Esophagus (tissue), 2 donors: Measurements from ENCODE around the gene MYRIP. TPM values are rescaled to one million over a fixed set of nuclear protein-coding genes. Genes with fewer than 3 reads are reported as not detected.

Experiments
- H3K27ac ChIP-seq, 2 donors: one replicate each; pipeline ENCODE4 v1.5.1; 2013; ENCODE audit warnings: low read depth in 2 of 2, mild to moderate bottlenecking in 2 of 2, inconsistent platforms in 1 of 2, low read length in 1 of 2, moderate library complexity in 1 of 2
- H3K27me3 ChIP-seq, 2 donors: one replicate each; pipeline ENCODE4 v1.6.1; 2013; ENCODE audit warnings: low read length in 2 of 2, control low read depth in 1 of 2, mild to moderate bottlenecking in 1 of 2; ENCODE audit not compliant: insufficient read depth in 2 of 2, control insufficient read depth in 1 of 2
- H3K36me3 ChIP-seq, 2 donors: one replicate each; pipeline ENCODE4 v1.6.1; 2013; ENCODE audit warnings: low read length in 1 of 2; ENCODE audit not compliant: control insufficient read depth in 2 of 2, insufficient read depth in 2 of 2
- H3K4me1 ChIP-seq, 2 donors: one replicate each; pipeline ENCODE4 v1.6.1; 2013; ENCODE audit warnings: low read length in 1 of 2; ENCODE audit not compliant: control insufficient read depth in 2 of 2, insufficient read depth in 2 of 2
- H3K4me3 ChIP-seq, 2 donors: one replicate each; pipeline ENCODE4 v1.5.1; 2013; ENCODE audit warnings: low read length in 2 of 2, mild to moderate bottlenecking in 2 of 2, low read depth in 1 of 2, moderate library complexity in 1 of 2
- H3K9me3 ChIP-seq, 2 donors: one replicate each; pipeline ENCODE4 v1.6.1; 2013; ENCODE audit warnings: mild to moderate bottlenecking in 2 of 2, low read depth in 1 of 2, low read length in 1 of 2, moderate library complexity in 1 of 2; ENCODE audit not compliant: control insufficient read depth in 2 of 2, insufficient read depth in 1 of 2
- WGBS, 2 donors: extraction: QIAGEN DNeasy Blood & Tissue Kit; methylation state at CpG; one replicate each; pipeline ENCODE4 v1.1.7; 2013; 5-methylcytosine and 5-hydroxymethylcytosine counted together
- polyA plus RNA-seq, 2 donors: library from polyadenylated mRNA; stranded (reverse); fragments of 200-250 nt; gene quantifications; one replicate each; pipeline ENCODE4 v1.2.3, GENCODE V29; 2013
- donor health status: healthy with polysubstance abuse.
- donor health status: Bipolar disorder and iron deficiency.

MYRIP gene
- polyA plus RNA-seq, 2 donors: 0.29 to 0.55 TPM

- WGBS, 2 donors: 83 to 98% methylated on average over 1 of the region's 1 CpG
- no peak overlapping the region for H3K27ac ChIP-seq
- no peak overlapping the region for H3K4me3 ChIP-seq
Observed at GRCh38 chr3:40167958-40168357, 358.5 kb downstream of the MYRIP start.

GRCh38 chr3:40169983-40170382 lies 360.6 kb downstream of the MYRIP start:
- 74 to 79% methylated on average over 5 of the region's 5 CpGs for WGBS, 2 donors

More at GRCh38 chr3:40167958-40168357, 358.5 kb downstream of the MYRIP start:
- Histone ChIP-seq H3K27me3 (no peaks in the 10 kb centered on the region), H3K4me1 (no peaks in the 10 kb centered on the region), H3K9me3 (no peaks in the 10 kb centered on the region), H3K36me3 (no peaks in the 10 kb centered on the region)

GRCh38 chr3:40170395-40170794 lies 361.0 kb downstream of the MYRIP start:
- Histone ChIP-seq H3K36me3 (no peaks in the 10 kb centered on the region), H3K9me3 (no peaks in the 10 kb centered on the region), H3K4me1 (no peaks in the 10 kb centered on the region), H3K27ac (no peak overlapping the region), H3K4me3 (no peak overlapping the region), H3K27me3 (no peaks in the 10 kb centered on the region)
- 79 to 87% methylated on average over 1 of the region's 1 CpG for WGBS, 2 donors

More at GRCh38 chr3:40169983-40170382, 360.6 kb downstream of the MYRIP start:
- H3K9me3 ChIP-seq: no peaks in the 10 kb centered on the region
- no peaks in the 10 kb centered on the region for H3K4me1 ChIP-seq
- H3K27ac ChIP-seq: no peak overlapping the region
- H3K36me3 ChIP-seq: no peaks in the 10 kb centered on the region
- H3K4me3 ChIP-seq: no peak overlapping the region
- no peaks in the 10 kb centered on the region for H3K27me3 ChIP-seq

GRCh38 chr3:40172560-40172959 lies 363.2 kb downstream of the MYRIP start:
- Histone ChIP-seq H3K4me1 (no peaks in the 10 kb centered on the region), H3K27ac (no peak overlapping the region), H3K27me3 (no peaks in the 10 kb centered on the region), H3K36me3 (no peaks in the 10 kb centered on the region), H3K9me3 (no peaks in the 10 kb centered on the region), H3K4me3 (no peak overlapping the region)
- 74 to 91% methylated on average over 1 of the region's 1 CpG for WGBS, 2 donors

GRCh38 chr3:40173227-40173721 lies 363.9 kb downstream of the MYRIP start:
- H3K4me3 ChIP-seq: no peak overlapping the region
- H3K9me3 ChIP-seq: no peaks in the 10 kb centered on the region
- H3K27me3 ChIP-seq: no peaks in the 10 kb centered on the region
- H3K4me1 ChIP-seq: no peaks in the 10 kb centered on the region
- WGBS, 2 donors: 59 to 61% methylated on average over 7 of the region's 7 CpGs
- no peaks in the 10 kb centered on the region for H3K36me3 ChIP-seq
- no peak overlapping the region for H3K27ac ChIP-seq

GRCh38 chr3:40178012-40178594 lies 368.7 kb downstream of the MYRIP start:
- H3K36me3 ChIP-seq: no peaks in the 10 kb centered on the region
- 75 to 77% methylated on average over 6 of the region's 6 CpGs for WGBS, 2 donors

GRCh38 chr3:40179016-40179415 lies 369.6 kb downstream of the MYRIP start:
- Histone ChIP-seq H3K9me3 (no peaks in the 10 kb centered on the region), H3K4me1 (no peaks in the 10 kb centered on the region), H3K4me3 (no peak overlapping the region), H3K36me3 (no peaks in the 10 kb centered on the region), H3K27ac (no peak overlapping the region), H3K27me3 (no peaks in the 10 kb centered on the region)
- WGBS, 2 donors: 6 to 11% methylated on average over 3 of the region's 3 CpGs

More at GRCh38 chr3:40178012-40178594, 368.7 kb downstream of the MYRIP start:
- Histone ChIP-seq H3K27ac (no peak overlapping the region), H3K9me3 (no peaks in the 10 kb centered on the region), H3K4me1 (no peaks in the 10 kb centered on the region), H3K27me3 (no peaks in the 10 kb centered on the region), H3K4me3 (no peak overlapping the region)

- no peak overlapping the region for H3K4me3 ChIP-seq
- 92 to 95% methylated on average over 3 of the region's 3 CpGs for WGBS, 2 donors
- no peaks in the 10 kb centered on the region for H3K36me3 ChIP-seq
- no peak overlapping the region for H3K27ac ChIP-seq
- no peaks in the 10 kb centered on the region for H3K27me3 ChIP-seq
- H3K4me1 ChIP-seq: no peaks in the 10 kb centered on the region
- no peaks in the 10 kb centered on the region for H3K9me3 ChIP-seq
Observed at GRCh38 chr3:40181182-40181581, 371.8 kb downstream of the MYRIP start.

- no peaks in the 10 kb centered on the region for H3K9me3 ChIP-seq
- H3K36me3 ChIP-seq: no peaks in the 10 kb centered on the region
- no peaks in the 10 kb centered on the region for H3K27me3 ChIP-seq
- H3K4me3 ChIP-seq: no peak overlapping the region
- WGBS, 2 donors: 70 to 75% methylated on average over 10 of the region's 10 CpGs
- H3K27ac ChIP-seq: no peak overlapping the region
- H3K4me1 ChIP-seq: no peaks in the 10 kb centered on the region
Observed at GRCh38 chr3:40185029-40185695, 375.8 kb downstream of the MYRIP start.

GRCh38 chr3:40186508-40186907 lies 377.1 kb downstream of the MYRIP start:
- 48% methylated on average over 2 of the region's 2 CpGs for WGBS, 2 donors
- no peaks in the 10 kb centered on the region for H3K4me1 ChIP-seq

More at GRCh38 chr3:40186508-40186907, 377.1 kb downstream of the MYRIP start:
- Histone ChIP-seq H3K9me3 (no peaks in the 10 kb centered on the region), H3K4me3 (no peak overlapping the region), H3K27ac (no peak overlapping the region), H3K27me3 (no peaks in the 10 kb centered on the region), H3K36me3 (no peaks in the 10 kb centered on the region)
